HK-2 (cell line): ENCODE data around the gene ZNF701.
"Not testable (repeated sequence)": the region's sequence is repeated elsewhere in the genome, so short reads cannot be mapped to it uniquely, and the experiment has no call there.

ENCODE experiments used
- DNase-seq: peaks from one replicate; pipeline ENCODE4 v3.0.0-alpha.2; 2018; ENCODE audit not compliant: unreplicated experiment

ZNF701 gene

DNA sequence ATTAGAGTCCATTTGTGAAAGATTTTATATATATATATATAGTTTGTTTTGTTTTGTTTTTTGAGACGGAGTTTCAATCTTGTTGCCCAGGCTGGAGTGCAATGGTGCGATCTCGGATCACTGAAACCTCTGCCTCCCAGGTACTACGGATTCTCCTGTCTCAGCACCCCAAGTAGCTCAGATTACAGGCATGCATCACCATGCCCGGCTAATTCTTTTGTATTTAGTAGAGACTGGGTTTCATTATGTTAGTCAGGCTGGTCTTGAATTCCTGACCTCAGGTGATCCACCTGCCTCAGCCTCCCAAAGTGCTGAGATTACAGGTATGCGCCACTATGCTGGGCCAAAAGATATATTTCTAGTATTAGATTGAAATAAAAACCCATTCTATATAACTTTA, 4.0 kb upstream of the ZNF701 start:
- DNase-seq = no peak

DNA sequence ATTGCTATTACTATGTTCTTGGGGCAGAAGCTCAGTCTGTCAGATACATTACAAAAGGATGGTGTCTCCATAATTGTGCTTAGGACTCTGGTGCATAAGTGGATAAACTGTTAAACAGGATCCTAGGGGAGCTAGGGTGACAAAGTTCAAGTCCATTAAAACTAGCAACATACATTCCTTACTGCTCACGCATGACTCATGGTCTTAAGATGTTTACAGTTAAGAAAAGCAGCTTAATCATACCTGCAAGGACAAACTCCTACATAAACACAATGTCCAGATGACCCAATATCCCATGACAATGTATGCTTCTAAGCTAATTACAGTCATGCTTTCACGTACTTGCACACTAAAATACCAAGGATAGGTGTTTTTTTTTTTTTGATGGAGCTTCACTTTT, 3.5 kb upstream of the ZNF701 start:
- no peak for DNase-seq

DNA sequence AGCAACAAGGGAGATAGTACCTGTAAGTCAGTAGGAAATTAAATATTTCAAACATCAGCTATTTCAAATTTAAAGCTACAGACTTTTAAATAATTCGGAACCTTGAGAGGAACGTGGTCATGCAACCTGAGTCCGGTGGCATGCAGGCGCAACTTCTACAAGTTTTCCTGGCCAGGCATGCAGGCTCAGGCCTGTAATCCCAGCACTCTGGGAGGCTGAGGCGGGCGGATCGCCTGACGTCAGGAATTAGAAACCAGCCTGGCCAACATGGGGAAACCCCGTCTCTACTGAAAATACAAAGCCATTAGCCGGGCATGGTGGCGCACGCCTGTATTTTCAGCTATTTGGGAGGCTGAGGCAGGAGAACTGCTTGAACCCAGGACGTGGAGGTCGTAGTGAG, 2.2 kb upstream of the ZNF701 start:
- no peak for DNase-seq

DNA sequence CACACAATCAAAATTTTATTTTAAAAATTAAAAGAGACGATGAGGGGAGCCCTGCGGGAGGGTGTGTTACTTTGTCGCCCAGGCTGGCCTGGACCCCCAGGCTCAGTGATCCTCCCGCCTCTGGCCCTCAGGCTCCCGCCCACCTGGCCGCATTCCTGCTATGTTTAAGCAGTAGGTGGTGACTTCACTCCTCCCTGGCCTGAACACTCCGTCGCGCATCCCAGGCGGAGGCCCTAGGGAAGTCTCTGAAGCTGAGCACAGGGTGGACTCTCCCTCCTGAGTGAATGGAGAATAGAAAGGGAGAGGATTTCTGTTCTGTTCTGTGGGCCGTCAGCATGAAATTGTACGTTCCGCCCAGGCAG, 468 bp upstream of the ZNF701 start:
- peak; percentile 58 for DNase-seq

DNA sequence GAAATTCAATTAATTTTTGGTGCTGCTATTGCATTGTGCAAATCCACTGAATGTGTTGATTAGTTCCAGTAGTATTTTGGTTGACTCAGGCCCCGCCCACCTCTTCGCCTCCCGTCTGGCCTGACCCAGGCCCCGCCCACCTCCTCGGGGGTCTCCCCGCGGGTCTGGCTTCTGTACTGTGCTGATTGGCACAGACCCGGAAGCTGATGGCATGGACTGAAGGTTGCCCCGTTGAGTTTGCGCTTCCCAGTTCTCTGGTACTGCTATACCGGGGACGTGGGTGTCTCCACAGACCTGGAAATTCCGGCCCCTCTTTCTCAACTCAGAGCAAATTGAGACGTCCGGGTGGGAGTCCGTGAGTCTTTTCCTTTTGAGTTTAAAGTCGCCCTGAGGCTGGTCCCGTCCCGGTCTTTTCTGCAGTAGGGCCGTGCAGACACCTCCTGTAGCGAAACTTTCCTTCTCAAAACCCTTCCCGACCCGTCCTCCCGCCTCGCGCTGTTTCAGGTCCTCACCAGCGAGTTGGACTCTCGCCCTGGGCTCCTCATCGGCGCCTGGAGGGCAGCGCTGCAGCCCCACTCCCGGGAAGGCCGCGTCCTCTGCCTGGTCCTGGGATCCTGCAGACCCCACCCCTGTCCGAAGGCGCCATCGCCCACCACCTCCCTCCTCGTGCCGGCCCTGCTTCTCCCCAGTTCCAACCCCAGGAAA, 14.8 kb downstream of the ZNF701 start:
- no peak for DNase-seq

DNA sequence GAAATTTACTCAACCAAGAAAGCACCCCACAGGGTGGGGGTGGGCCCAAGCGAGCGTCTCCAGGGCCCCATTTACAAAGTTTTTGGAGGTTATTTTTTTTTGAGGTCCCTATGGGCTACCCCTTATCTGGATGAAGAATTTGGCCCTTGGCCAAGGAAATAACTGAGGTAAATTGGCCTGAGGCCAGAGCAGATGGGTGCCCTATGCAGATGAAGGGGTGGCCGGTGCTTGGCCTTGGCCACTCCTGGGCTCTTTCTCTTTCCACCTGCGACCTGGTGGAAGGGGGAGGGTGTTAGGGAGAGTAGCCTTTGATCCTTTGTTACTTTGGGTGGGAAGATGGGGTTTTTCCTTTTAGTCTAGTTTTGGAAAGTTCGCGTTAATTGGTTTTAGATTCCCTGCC, 15.5 kb downstream of the ZNF701 start:
- no peak for DNase-seq

DNA sequence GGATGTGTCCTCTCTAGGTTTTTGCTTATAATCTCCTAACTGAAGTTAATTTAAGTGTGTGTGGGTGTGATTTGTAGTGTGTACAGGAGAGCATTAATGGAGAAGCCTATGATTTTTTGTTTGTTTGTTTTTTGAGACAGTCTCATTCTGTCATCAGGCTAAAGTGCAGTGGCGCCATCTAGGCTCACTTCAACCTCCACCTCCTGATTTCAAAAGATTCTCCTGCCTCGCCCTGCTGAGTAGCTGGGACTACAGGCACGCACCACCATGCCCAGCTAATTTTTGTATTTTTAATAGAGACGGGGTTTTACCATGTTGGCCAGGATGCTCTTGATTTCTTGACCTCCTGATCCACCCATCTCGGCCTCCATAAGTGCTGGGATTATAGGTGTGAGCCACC, 20.6 kb downstream of the ZNF701 start:
- no peak for DNase-seq

DNA sequence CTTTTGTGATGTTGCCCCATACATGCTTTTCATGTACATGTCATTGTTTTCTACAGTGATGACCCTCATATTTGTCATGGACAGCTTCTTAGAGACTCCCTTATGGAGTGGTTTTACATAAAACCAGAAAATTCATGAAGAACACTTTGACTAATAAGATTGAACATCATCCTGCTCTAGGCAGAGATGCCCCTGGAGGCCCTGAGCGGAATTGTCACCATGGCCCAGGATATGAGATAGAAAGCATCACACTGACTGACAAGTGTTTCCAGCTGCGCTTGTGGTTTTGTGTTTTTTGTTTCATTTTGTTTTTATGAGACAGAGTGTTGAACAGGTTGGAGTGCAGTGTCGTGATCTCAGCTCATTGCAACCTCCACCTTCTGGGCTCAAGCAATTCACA, 22.2 kb downstream of the ZNF701 start:
- no peak for DNase-seq

DNA sequence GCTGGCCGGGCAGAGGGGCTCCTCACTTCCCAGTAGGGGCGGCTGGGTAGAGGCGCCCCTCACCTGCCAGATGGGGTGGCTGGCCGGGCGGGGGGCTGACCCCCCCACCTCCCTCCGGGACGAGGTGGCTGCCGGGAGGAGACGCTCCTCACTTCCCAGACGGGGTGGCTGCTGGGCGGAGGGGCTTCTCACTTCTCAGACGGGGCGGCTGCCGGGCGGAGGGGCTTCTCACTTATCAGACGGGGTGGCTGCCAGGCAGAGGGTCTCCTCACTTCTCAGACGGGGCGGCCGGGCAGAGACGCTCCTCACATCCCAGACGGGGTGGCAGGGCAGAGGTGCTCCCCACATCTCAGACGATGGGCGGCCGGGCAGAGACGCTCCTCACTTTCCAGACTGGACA, 23.4 kb downstream of the ZNF701 start:
- DNase-seq = not testable (repeated sequence)

DNA sequence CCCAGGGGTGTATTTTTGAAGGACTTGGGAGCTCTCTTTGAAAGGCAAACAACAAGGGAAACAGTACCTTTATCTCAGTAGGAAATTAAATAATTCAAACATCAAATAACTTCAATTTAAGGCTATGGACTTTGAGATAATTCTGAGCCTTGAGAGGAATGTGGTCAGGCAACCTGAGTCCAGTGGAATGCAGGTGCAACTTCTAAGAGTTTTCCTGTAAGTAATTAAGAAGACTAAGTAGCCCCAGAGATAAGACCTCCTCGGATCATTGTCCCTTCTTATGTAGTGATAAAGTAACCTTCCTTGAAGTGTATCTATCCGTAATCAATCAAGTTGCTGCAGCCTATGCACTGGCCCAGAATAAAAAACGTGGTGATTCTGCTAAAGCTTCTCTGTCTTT, 29.2 kb downstream of the ZNF701 start:
- no peak for DNase-seq

DNA sequence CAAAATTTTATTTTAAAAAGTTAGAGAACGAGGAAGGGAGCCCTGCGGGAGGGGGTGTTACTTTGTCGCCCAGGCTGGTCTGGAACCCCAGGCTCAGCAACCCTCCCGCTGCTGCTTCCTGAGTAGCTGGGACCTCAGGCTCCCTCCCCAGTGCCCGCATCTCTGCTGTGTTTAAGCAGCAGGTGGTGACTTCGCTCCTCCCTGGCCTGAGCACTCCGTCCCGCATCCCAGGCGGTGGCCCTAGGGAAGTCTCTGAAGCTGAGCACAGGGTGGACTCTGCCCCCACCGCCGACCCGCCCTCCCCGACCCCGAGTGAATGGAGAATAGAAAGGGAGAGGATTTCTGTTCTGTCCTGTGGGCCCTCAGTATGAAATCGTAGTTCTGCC, 30.5 kb downstream of the ZNF701 start:
- no peak for DNase-seq

DNA sequence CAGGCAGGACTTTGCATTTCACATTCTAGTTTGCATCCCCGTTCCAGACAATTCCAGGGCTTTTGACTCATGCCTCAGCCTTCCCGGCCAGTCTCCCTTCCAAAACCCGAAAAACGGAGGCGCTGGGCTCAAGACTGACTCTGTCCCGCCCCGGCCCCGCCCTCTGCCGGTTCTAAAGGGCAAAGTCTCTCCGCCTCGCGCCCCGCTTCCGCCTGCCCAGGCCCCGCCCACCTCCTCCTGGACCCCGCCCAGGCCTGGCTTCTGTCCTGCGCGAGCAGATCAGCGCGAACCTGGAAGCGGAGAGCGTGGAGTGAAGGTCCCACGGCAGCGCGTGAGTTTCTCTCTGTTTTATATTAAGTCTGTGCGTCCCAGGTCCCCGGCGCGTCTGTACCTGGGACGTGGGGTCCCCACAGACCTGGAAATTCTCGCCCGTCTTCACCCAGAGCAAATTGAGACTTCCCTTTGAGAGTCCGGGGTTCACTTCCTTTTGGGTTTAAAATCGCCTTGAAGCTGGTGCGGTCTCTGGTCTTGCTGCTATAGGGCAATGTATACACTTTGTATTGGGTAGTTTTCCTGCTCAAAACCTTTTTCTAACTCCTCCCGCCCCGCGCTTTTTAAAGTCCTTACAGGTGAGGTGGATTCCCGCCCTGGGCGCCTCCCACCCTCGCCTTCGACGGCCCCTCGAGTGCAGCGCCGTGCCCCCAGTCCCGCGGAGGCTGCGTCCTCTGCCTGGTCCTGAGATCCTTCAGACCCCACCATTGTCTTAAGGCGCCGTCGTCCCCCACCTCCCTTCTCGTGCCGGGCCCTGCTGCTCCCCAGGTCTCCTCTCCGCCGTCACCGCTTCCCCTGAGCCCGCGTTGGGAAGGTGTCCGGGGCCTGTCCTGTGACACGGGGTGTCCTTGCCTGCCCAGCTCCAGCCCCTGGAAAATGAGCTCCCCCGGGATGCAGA, 31.2 kb downstream of the ZNF701 start:
- peak; percentile 93 for DNase-seq

DNA sequence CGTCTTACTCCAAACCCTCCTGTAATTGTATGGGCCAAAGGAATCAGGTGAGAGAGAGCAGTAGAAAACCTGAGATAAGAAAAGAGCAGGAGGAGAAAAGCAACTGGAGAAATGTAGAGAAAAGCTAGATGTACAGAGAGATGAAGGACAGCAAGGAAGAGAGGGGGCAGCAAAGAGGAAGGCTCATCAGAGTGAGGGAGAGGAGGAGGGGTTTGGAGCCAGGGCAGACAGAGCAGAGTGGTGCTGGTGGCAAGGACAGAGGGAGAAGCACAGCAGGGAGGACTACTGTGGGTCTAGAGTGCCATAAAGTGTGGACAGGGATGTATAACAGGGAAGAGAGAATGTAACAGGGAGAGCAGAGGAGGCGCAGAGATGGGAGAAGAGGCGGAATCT, 31.9 kb downstream of the ZNF701 start:
- not testable (repeated sequence) for DNase-seq

DNA sequence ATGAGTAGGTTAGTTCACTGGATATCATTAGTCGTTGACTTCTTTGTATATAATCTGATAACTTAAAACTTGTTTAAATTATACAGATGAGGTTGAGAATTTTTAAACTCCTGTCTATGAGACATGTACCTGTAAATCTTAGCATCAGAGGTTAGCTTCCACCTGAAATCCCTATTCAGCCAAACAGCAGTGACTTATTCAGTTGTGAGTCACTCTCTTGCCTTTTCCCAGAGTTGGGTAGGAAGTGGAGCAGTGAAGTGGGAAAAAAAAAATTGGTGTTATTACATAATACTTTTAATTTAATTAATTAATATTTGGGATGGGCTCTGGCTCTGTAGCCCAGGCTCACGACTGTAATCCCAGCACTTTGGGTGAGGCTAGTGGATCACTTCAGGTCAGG, 32.9 kb downstream of the ZNF701 start:
- DNase-seq = no peak

DNA sequence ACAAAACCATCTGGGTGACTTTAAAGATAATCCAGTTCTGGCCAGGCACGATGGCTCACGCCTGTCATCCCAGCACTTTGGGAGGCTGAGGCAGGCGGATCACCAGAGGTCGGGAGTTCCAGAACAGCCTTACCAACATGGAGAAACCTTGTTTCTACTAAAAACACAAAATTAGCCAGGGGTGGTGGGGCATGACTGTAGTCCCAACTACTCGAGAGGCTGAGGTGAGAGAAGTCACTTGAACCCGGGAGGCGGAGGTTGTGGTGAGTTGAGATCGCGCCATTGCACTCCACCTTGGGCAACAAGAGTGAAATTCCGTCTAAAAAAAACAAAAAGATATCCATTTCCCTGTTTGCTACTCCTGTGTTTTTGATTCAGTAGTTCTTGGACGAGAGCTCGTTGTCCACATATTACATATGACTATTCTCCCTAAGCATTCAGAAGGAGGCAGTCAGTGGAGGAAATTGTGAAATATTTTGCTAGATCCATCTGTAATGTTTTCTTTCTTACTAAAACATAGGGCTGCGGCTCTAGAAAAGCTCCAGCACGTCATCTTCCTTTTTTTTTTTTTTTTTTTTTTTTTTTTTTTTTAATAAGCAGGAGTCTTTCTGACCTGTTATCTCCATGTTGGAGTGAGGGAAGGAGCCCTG, 33.6 kb downstream of the ZNF701 start:
- DNase-seq = no peak

DNA sequence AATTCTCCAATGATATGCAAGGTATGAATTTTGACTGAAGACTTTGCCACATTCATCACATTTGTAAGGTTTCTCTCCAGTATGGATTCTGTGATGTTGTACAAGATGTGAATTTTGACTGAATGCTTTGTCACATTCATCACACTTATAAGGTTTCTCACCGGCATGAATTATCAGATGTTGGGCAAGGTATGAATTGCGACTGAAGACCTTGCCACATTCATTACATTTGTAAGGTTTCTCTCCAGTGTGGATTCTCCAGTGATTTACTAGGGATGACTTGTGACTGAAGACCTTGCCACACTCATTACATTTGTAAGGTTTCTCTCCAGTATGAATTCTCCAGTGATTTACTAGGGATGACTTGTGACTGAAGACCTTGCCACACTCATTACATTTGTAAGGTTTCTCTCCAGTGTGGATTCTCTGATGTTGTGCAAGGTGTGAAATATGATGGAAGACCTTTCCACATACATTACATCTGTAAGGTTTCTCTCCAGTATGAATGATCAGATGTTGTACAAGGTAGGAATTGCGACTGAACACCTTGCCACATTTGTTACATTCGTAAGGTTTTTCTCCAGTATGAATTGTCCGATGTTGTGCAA, 43.3 kb downstream of the ZNF701 start:
- DNase-seq = no peak

DNA sequence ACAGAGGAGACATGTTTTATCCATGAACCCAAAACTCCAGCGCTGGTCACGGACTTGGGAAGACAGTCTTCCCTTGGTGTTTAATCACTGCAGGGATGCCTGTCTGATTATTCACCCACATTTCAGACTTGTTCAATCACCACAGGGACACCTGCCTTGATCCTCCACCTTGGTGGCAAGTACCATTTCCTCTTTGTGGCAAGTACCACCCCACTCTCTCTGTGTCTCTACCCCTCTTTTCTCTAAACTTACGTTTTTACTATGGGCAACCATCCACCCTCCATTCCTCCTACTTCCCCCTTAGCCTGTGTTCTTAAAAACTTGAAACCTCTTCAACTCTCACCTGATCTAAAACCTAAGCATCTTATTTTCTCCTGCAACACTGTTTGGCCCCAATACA, 51.3 kb downstream of the ZNF701 start:
- no peak for DNase-seq

DNA sequence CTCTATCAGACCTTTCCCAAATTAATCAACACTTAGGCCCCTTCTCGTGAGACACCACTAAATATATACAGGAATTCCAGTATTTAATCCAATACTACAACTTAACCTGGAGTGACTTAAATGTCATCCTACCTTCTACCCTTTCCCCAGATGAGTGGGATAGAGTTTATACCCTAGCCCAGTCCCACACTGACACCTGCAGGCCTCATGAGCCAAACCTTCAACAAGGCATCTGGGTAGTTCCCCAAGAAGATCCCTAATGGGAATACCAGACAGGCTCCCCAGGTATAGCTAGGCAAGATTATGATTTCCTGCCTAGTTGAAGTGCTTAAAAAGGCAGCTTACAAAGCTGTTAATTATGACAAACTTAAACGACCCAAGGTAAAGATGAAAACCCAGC, 52.2 kb downstream of the ZNF701 start:
- no peak for DNase-seq

DNA sequence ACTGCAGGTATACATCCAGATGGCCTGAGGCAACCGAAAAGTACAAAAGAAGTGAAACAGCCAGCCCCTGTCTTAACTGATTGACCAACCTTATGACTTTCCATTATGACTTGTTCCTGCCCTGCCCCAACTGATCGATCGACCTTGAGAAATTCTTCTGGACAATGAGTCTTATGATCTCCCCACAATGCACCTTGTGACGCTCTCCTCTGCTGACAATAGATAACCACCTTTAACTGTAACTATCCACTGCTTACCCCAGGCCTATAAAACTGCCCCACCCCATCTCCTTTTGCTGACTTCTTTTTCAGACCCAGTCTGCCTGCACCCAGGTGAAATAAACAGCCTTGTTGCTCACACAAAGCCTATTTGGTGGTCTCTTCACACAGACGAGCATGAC, 56.8 kb downstream of the ZNF701 start:
- DNase-seq = no peak

DNA sequence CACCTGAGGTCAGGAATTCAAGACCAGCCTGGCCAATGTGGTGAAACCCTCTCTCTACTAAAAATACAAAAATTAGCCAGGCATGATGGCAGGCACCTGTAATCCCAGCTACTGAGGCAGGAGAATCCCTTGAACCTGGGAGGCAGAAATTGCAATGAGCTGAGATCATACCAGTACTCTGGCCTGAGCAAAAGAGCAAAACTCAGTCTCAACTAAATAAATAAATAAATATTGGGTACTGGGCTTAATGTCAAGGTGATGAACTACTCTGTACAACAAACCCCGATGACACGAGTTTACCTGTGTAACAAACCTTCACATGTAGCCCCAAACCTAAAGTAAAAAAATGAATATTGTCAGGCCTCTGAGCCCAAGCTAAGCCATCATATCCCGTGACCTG, 57.4 kb downstream of the ZNF701 start:
- not testable (repeated sequence) for DNase-seq

DNA sequence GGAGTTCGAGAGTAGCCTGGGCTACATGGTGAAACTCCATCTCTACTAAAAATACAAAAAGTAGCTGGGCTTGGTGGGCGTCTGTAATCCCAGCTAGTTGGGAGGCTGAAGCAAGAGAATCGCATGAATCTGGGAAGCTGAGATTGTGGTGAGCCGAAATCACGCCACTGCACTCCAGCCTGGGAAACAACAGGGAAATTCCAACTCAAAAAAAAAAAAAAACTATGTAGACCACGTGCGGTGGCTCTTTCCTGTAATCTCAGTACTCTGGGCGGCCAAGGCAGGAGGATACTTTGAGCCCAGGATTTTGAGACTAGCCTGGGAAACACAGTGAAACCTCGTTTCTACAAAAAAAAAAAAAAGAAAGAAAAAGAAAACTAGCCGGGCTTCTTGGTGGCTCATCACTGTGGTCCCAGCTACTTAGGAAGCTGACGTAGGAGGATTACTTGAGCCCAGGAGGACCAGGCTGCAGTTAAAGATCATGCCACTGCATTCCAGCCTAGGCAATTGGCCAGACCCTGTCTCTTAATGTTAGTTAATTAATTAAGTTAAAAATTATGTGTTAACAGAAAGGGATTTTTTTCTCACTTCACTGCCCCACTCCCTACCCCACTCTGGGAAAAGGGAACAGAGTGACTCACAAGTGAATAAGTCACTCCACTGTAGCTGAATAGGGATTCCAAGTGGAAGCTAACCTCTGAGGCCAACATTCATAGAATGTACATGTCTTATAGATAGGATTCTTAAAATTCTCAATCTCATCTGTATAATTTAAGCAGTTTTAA, 65.9 kb downstream of the ZNF701 start:
- no peak for DNase-seq
